HT-29 (cell line): Measurements from ENCODE around the gene DZIP3. TPM values are rescaled to one million over a fixed set of nuclear protein-coding genes. Genes with fewer than 3 reads are reported as not detected.

Source experiments
- DNase-seq: peaks from one replicate; pipeline ENCODE4 v3.0.0-alpha.2; 2015; ENCODE audit warnings: low spot score
- small RNA-seq: library from RNA; depleted of rRNA; stranded (forward); fragments of <200 nt; gene quantifications from one replicate; pipeline ENCODE3, GENCODE V24; 2014
- total RNA-seq: library from RNA; depleted of rRNA; stranded (reverse); fragments of >200 nt; shearing (Covaris generic); gene quantifications from 2 replicates; pipeline ENCODE4 v1.2.3, GENCODE V29; 2014; rRNA removed

Gene DZIP3
- total RNA-seq, 1 experiment from 2014 or later, result 2.8 TPM

- no peak for DNase-seq
These were observed 108.9 kb downstream of the DZIP3 start for GRCh38 chr3:108698461-108698860.

GRCh38 chr3:108705045-108705444 lies 115.5 kb downstream of the DZIP3 start:
- DNase-seq, result no peak

GRCh38 chr3:108713009-108713516 lies 123.5 kb downstream of the DZIP3 start:
- no peak for DNase-seq

- no peak for DNase-seq
These were observed 124.3 kb downstream of the DZIP3 start for GRCh38 chr3:108713816-108714215.

GRCh38 chr3:108718454-108718853 lies 128.9 kb downstream of the DZIP3 start:
- no peak for DNase-seq

- no peak for DNase-seq
These were observed 129.8 kb downstream of the DZIP3 start for GRCh38 chr3:108719178-108719806.

GRCh38 chr3:108722724-108723123 lies 133.2 kb downstream of the DZIP3 start:
- no peak for DNase-seq

- DNase-seq, result no peak
These were observed 134.6 kb downstream of the DZIP3 start for GRCh38 chr3:108724101-108724500.

- DNase-seq, result no peak
These were observed 138.6 kb downstream of the DZIP3 start for GRCh38 chr3:108728105-108728504.

- no peak for DNase-seq
These were observed 139.4 kb downstream of the DZIP3 start for GRCh38 chr3:108728934-108729333.

GRCh38 chr3:108736821-108737220 lies 147.3 kb downstream of the DZIP3 start:
- no peak for DNase-seq

GRCh38 chr3:108742929-108743328 lies 153.4 kb downstream of the DZIP3 start:
- no peak for DNase-seq

Small RNA genes lying within 50 kb of the gene (small RNA-seq; reads per million reads assigned to genes)
- gene AC092185.1 (not detected), gene RF00156 (0.65 reads per million)

Other genes starting within 250 kb of the DZIP3 start
- 0.31 TPM in 1 of 2 replicates, not detected in the other for gene MYH15, start 79.1 kb upstream of the DZIP3 start, total RNA-seq
- gene CIP2A, start 284 bp upstream of the DZIP3 start, total RNA-seq, result 16.2 and 22.8 TPM in 2 replicates
- 0.16 and 2.2 TPM in 2 replicates for gene RETNLB, start 167.7 kb downstream of the DZIP3 start, total RNA-seq
- gene TRAT1, start 233.1 kb downstream of the DZIP3 start, total RNA-seq, result not detected in 2 replicates